Peyer's patch (tissue), 4 donors: ENCODE data around the gene KCNK2. TPM values are rescaled to one million over a fixed set of nuclear protein-coding genes. Genes with fewer than 3 reads are reported as not detected.

Source experiments
- DNase-seq, 3 donors: peaks; one replicate each; pipeline ENCODE4 v3.0.0-alpha.2; 2017 to 2019
- H3K27ac ChIP-seq, 4 donors: fragments of 200-600 bp; sonication (generic); one replicate each; pipeline ENCODE4 v1.5.1; 2016 to 2019
- H3K27me3 ChIP-seq, 2 donors: fragments of 200-600 bp; sonication (generic); one replicate each; pipeline ENCODE4 v1.5.1; 2019
- H3K36me3 ChIP-seq, 3 donors: fragments of 200-600 bp; sonication (generic); one replicate each; pipeline ENCODE4 v1.5.1; 2016 to 2019
- H3K4me1 ChIP-seq, 4 donors: fragments of 200-600 bp; sonication (generic); one replicate each; pipeline ENCODE4 v1.5.1; 2016 to 2019
- H3K4me3 ChIP-seq, 4 donors: fragments of 200-600 bp; sonication (generic); 1 replicate in 3 of 4; 2 replicates in 1 of 4; pipeline ENCODE4 v1.5.1; 2016 to 2019; ENCODE audit warnings: mild to moderate bottlenecking in 1 of 4
- H3K9me3 ChIP-seq, 4 donors: fragments of 200-600 bp; sonication (generic); one replicate each; pipeline ENCODE4 v1.5.1; 2016 to 2019; ENCODE audit warnings: mild to moderate bottlenecking in 1 of 4
- CTCF ChIP-seq, 6 experiments: fragments of 450-650 bp in 4 of 6; fragments of 200-600 bp in 2 of 6; sonication (generic) in 1 of 6; IDR thresholded peaks; one replicate each; pipeline ENCODE4 v1.5.1; 2017 to 2019; ENCODE audit warnings: antibody characterized with exemption in 6 of 6, mild to moderate bottlenecking in 3 of 6, moderate library complexity in 1 of 6
- POLR2A ChIP-seq, 2 donors: fragments of 450-650 bp; IDR thresholded peaks; one replicate each; pipeline ENCODE4 v1.5.1; 2017; ENCODE audit warnings: antibody characterized with exemption in 2 of 2, mild to moderate bottlenecking in 2 of 2, moderate library complexity in 2 of 2
- total RNA-seq, 4 donors: library from RNA; depleted of rRNA; stranded (reverse); fragments of >200 nt; gene quantifications; one replicate each; pipeline ENCODE4 v1.1.0, GENCODE V29; 2016

KCNK2 gene
- total RNA-seq, 4 donors from 2014 or later = 0.53 to 0.94 (median 0.57) TPM; not detected in 1

- Histone ChIP-seq H3K9me3 (no peaks in the 10 kb centered on the region), H3K4me3 (no peak overlapping the region), H3K4me1 (no peaks in the 10 kb centered on the region), H3K36me3 (no peaks in the 10 kb centered on the region), H3K27me3 (no peaks in the 10 kb centered on the region), H3K27ac (no peak overlapping the region)
- no peak for DNase-seq
- TF ChIP-seq CTCF (IDR thresholded peaks at IDR 0.05) (no peak), POLR2A (IDR thresholded peaks at IDR 0.05) (no peak)
These were observed 37.3 kb downstream of the KCNK2 start for GRCh38 chr1:215119719-215120365.

- Histone ChIP-seq H3K27me3 (no peaks in the 10 kb centered on the region), H3K4me1 (no peaks in the 10 kb centered on the region), H3K9me3 (no peaks in the 10 kb centered on the region), H3K4me3 (no peak overlapping the region), H3K27ac (no peak overlapping the region), H3K36me3 (no peaks in the 10 kb centered on the region)
- TF ChIP-seq CTCF (IDR thresholded peaks at IDR 0.05) (no peak), POLR2A (IDR thresholded peaks at IDR 0.05) (no peak)
- DNase-seq = no peak
These were observed 46.0 kb downstream of the KCNK2 start for GRCh38 chr1:215128504-215128903.

GRCh38 chr1:215131291-215131690, 48.8 kb downstream of the KCNK2 start:
- no peaks in the 10 kb centered on the region for H3K27me3 ChIP-seq
- H3K4me1 ChIP-seq = no peaks in the 10 kb centered on the region
- no peaks in the 10 kb centered on the region for H3K36me3 ChIP-seq
- no peaks in the 10 kb centered on the region for H3K9me3 ChIP-seq
- TF ChIP-seq CTCF (IDR thresholded peaks at IDR 0.05) = no peak
- TF ChIP-seq POLR2A (IDR thresholded peaks at IDR 0.05) = no peak
- H3K27ac ChIP-seq = no peak overlapping the region
- no peak overlapping the region for H3K4me3 ChIP-seq
- no peak for DNase-seq

- no peak overlapping the region for H3K27ac ChIP-seq
- no peaks in the 10 kb centered on the region for H3K4me1 ChIP-seq
These were observed 49.6 kb downstream of the KCNK2 start for GRCh38 chr1:215132156-215132555.

GRCh38 chr1:215133532-215133931, 51.0 kb downstream of the KCNK2 start:
- Histone ChIP-seq H3K4me1 (no peaks in the 10 kb centered on the region), H3K9me3 (no peaks in the 10 kb centered on the region), H3K4me3 (no peak overlapping the region), H3K36me3 (no peaks in the 10 kb centered on the region), H3K27ac (no peak overlapping the region), H3K27me3 (no peaks in the 10 kb centered on the region)
- no peak for TF ChIP-seq CTCF (IDR thresholded peaks at IDR 0.05)
- TF ChIP-seq POLR2A (IDR thresholded peaks at IDR 0.05) = no peak
- no peak for DNase-seq

More at GRCh38 chr1:215132156-215132555, 49.6 kb downstream of the KCNK2 start:
- TF ChIP-seq POLR2A (IDR thresholded peaks at IDR 0.05) = no peak
- no peak for TF ChIP-seq CTCF (IDR thresholded peaks at IDR 0.05)
- DNase-seq = no peak
- Histone ChIP-seq H3K9me3 (no peaks in the 10 kb centered on the region), H3K36me3 (no peaks in the 10 kb centered on the region), H3K4me3 (no peak overlapping the region), H3K27me3 (no peaks in the 10 kb centered on the region)
